Parathyroid adenoma (tissue), 2 donors: ENCODE results near the gene SORT1.

ENCODE experiments used
- H2AFZ ChIP-seq: fragments of 300-600 bp; sonication (generic); one replicate; pipeline ENCODE4 v1.7.0; 2017; ENCODE audit warnings: antibody characterized with exemption, mild to moderate bottlenecking
- H3K27ac ChIP-seq: fragments of 300-600 bp; sonication (generic); one replicate; pipeline ENCODE4 v1.7.0; 2017
- H3K27me3 ChIP-seq: fragments of 300-600 bp; sonication (generic); one replicate; pipeline ENCODE4 v1.7.0; 2017; ENCODE audit warnings: low read length; ENCODE audit not compliant: control insufficient read depth, insufficient read depth
- H3K36me3 ChIP-seq: fragments of 300-600 bp; sonication (generic); one replicate; pipeline ENCODE4 v1.7.0; 2017; ENCODE audit warnings: low read length; ENCODE audit not compliant: control insufficient read depth, insufficient read depth
- H3K4me1 ChIP-seq: fragments of 300-600 bp; sonication (generic); one replicate; pipeline ENCODE4 v1.7.0; 2017; ENCODE audit warnings: control low read depth
- H3K4me2 ChIP-seq: fragments of 300-600 bp; sonication (generic); one replicate; pipeline ENCODE4 v1.7.0; 2017; ENCODE audit warnings: low read length
- H3K4me3 ChIP-seq: fragments of 300-600 bp; sonication (generic); one replicate; pipeline ENCODE4 v1.7.0; 2017; ENCODE audit warnings: low read depth, low read length
- H3K79me2 ChIP-seq: fragments of 300-600 bp; sonication (generic); one replicate; pipeline ENCODE4 v1.7.0; 2017; ENCODE audit warnings: control low read depth
- H3K9ac ChIP-seq: fragments of 300-600 bp; sonication (generic); one replicate; pipeline ENCODE4 v1.7.0; 2017; ENCODE audit warnings: mild to moderate bottlenecking
- H3K9me3 ChIP-seq: fragments of 300-600 bp; sonication (generic); one replicate; pipeline ENCODE4 v1.7.0; 2017; ENCODE audit warnings: low read length; ENCODE audit not compliant: control insufficient read depth
- TF ChIP-seq, protein P1 (sequence below): fragments of 300-600 bp; sonication (generic); IDR thresholded peaks from one replicate; pipeline ENCODE4 v1.7.0; 2017; ENCODE audit warnings: antibody characterized with exemption, mild to moderate bottlenecking
- donor health status: primary hyperparathyroidism.

The SORT1 gene

DNA sequence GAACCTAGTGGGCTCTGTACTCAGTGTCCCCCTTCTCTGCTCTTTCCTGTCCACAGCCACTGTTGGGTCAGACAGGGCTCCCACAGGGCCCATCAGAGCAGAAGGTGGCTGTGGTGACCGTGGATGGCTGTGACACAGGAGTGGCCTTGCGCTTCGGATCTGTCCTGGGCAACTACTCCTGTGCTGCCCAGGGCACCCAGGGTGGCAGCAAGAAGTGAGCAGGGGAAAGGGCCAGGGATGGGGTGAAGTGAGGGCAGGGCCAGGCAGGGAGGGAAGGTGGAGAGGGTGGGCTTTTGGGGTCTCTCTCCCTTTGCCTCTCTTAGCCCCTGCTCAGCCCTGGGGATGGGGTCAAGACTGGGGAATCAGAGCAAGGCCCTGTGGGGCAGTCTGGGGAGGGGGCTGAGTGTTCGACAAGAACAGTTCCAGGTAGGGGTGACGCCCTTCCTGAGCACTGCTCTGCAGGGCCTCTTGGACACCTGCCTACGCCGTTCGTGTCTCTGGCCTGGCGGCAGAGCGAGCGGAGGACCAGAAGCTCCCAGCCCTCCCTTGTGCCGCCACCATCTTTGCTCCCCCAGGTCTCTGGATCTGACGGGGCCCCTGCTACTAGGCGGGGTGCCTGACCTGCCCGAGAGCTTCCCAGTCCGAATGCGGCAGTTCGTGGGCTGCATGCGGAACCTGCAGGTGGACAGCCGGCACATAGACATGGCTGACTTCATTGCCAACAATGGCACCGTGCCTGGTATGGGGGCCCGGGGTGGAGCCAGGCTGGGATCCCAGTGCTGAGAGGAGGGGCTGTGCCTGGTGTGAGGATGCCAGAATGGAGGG lies 135.3 kb downstream of the SORT1 start:
- no peak overlapping the region for H3K9ac ChIP-seq
- H3K27ac ChIP-seq, result no peak overlapping the region
- no peaks in the 10 kb centered on the region for H3K79me2 ChIP-seq

DNA sequence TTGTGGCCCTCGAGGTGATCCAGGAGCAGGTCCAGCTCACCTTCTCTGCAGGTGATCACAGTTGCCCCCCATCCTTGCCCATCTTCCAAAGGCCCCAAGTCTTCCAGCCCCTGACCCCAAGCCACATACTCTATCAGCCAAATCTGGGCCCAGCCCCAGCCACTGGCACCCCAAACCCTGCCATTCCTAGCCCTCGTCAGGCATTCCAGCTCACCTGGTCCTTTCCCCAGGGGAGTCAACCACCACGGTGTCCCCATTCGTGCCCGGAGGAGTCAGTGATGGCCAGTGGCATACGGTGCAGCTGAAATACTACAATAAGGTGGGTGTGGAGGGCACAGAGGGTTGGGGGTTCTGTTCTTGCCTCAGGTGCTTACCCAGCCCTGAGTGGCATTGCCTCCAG lies 136.1 kb downstream of the SORT1 start:
- H3K4me1 ChIP-seq, result no peaks in the 10 kb centered on the region
- no peak overlapping the region for H3K9ac ChIP-seq
- no peak overlapping the region for H2AFZ ChIP-seq
- H3K9me3 ChIP-seq, result no peaks in the 10 kb centered on the region
- no peak overlapping the region for H3K27ac ChIP-seq
- H3K27me3 ChIP-seq, result no peaks in the 10 kb centered on the region
- no peak overlapping the region for H3K4me2 ChIP-seq
- TF ChIP-seq, protein P1, sequence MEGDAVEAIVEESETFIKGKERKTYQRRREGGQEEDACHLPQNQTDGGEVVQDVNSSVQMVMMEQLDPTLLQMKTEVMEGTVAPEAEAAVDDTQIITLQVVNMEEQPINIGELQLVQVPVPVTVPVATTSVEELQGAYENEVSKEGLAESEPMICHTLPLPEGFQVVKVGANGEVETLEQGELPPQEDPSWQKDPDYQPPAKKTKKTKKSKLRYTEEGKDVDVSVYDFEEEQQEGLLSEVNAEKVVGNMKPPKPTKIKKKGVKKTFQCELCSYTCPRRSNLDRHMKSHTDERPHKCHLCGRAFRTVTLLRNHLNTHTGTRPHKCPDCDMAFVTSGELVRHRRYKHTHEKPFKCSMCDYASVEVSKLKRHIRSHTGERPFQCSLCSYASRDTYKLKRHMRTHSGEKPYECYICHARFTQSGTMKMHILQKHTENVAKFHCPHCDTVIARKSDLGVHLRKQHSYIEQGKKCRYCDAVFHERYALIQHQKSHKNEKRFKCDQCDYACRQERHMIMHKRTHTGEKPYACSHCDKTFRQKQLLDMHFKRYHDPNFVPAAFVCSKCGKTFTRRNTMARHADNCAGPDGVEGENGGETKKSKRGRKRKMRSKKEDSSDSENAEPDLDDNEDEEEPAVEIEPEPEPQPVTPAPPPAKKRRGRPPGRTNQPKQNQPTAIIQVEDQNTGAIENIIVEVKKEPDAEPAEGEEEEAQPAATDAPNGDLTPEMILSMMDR, result no peak
- no peak overlapping the region for H3K4me3 ChIP-seq
- no peaks in the 10 kb centered on the region for H3K79me2 ChIP-seq
- H3K36me3 ChIP-seq, result no peaks in the 10 kb centered on the region

More for the DNA sequence above, 135.3 kb downstream of the SORT1 start:
- H3K36me3 ChIP-seq, result no peaks in the 10 kb centered on the region
- TF ChIP-seq, protein P1, result no peak
- no peak overlapping the region for H3K4me3 ChIP-seq
- H3K4me1 ChIP-seq, result no peaks in the 10 kb centered on the region
- no peaks in the 10 kb centered on the region for H3K27me3 ChIP-seq
- no peak overlapping the region for H2AFZ ChIP-seq
- H3K9me3 ChIP-seq, result no peaks in the 10 kb centered on the region
- no peak overlapping the region for H3K4me2 ChIP-seq

DNA sequence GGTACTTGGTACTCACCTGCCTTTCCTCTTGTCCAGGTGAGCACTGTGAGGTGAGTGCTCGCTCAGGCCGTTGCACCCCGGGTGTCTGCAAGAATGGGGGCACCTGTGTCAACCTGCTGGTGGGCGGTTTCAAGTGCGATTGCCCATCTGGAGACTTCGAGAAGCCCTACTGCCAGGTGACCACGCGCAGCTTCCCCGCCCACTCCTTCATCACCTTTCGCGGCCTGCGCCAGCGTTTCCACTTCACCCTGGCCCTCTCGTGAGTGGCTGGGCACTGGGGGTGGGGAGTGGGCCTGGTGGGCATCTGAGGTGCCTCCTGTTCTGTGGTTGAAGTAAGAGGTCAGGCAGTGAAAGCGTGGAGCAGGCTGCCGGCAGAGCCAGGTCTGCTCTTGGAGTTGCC lies 136.7 kb downstream of the SORT1 start:
- H3K4me1 ChIP-seq, result no peaks in the 10 kb centered on the region
- TF ChIP-seq, protein P1, result no peak
- H2AFZ ChIP-seq, result no peak overlapping the region

DNA sequence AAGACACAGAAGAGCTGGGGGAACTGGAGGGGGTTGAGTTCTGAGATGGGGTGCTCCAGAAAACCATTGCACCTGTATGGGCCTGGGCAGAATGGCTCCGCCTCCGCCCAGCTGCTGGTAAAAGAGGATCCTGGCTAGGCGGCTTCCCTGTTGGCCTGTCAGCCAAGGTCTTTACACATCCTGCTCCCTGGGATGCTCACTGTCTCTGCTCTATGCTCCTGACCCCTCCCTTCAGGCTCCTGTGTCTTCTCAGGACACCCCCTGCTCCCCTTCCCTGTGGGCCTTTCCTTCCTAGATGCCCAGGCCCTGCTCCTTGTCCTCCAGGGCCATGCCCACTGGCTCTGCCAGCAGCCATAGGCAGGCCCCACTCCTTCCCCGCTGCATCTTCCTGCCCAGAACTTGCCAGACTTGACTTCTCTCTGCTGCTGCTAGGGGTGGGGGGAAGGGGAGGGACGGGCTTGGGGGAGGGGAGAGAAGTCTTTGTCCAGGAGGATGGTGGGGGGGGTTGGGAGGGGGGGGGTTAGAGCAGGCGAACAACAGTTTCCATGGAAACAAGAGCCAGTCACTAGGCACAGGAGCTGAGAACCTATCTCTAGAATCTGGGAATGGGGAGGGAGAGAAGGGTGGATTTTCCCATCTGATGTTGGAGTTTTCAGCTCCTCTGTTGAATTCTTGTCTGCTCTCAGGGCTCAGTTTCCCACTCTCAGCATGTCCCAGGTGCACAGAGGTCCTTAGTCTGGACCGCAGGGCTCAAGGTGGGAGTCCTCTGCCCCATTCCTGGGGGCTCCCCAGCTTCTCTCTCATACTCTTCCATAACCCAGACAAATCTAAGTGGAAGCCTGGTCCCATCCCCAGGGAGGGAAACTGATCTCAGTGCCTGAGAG lies 137.8 kb downstream of the SORT1 start:
- TF ChIP-seq, protein P1, result no peak
- no peak overlapping the region for H3K9ac ChIP-seq

More for the DNA sequence above, 136.7 kb downstream of the SORT1 start:
- Histone ChIP-seq H3K36me3 (no peaks in the 10 kb centered on the region), H3K9ac (no peak overlapping the region), H3K27ac (no peak overlapping the region), H3K4me3 (no peak overlapping the region), H3K27me3 (no peaks in the 10 kb centered on the region), H3K9me3 (no peaks in the 10 kb centered on the region), H3K79me2 (no peaks in the 10 kb centered on the region), H3K4me2 (no peak overlapping the region)

More for the DNA sequence above, 137.8 kb downstream of the SORT1 start:
- H3K4me1 ChIP-seq, result no peaks in the 10 kb centered on the region
- no peak overlapping the region for H3K4me2 ChIP-seq
- no peaks in the 10 kb centered on the region for H3K27me3 ChIP-seq
- H3K4me3 ChIP-seq, result no peak overlapping the region
- H3K27ac ChIP-seq, result no peak overlapping the region
- H3K36me3 ChIP-seq, result no peaks in the 10 kb centered on the region
- H3K9me3 ChIP-seq, result no peaks in the 10 kb centered on the region
- H3K79me2 ChIP-seq, result no peaks in the 10 kb centered on the region
- no peak overlapping the region for H2AFZ ChIP-seq
